Activated naive CD8-positive, alpha-beta T cell (primary cell): Measurements from ENCODE around the gene CPLX3.
"Not testable (repeated sequence)": the region's sequence is repeated elsewhere in the genome, so short reads cannot be mapped to it uniquely, and the experiment has no call there.

Source experiments
- H3K27ac Mint-ChIP-seq: one replicate; pipeline ENCODE4 v1.8.0; 2021; ENCODE audit warnings: mixed read lengths
- H3K27me3 Mint-ChIP-seq: one replicate; pipeline ENCODE4 v1.8.0; 2021; ENCODE audit warnings: mixed read lengths
- H3K36me3 Mint-ChIP-seq: one replicate; pipeline ENCODE4 v1.8.0; 2021; ENCODE audit warnings: mixed read lengths
- H3K4me1 Mint-ChIP-seq: one replicate; pipeline ENCODE4 v1.8.0; 2021; ENCODE audit warnings: low read depth, mixed read lengths
- H3K4me3 Mint-ChIP-seq: one replicate; pipeline ENCODE4 v1.8.0; 2021; ENCODE audit warnings: mild to moderate bottlenecking, mixed read lengths
- H3K9me3 Mint-ChIP-seq: one replicate; pipeline ENCODE4 v1.8.0; 2021; ENCODE audit warnings: low read depth, mixed read lengths

The CPLX3 gene

DNA sequence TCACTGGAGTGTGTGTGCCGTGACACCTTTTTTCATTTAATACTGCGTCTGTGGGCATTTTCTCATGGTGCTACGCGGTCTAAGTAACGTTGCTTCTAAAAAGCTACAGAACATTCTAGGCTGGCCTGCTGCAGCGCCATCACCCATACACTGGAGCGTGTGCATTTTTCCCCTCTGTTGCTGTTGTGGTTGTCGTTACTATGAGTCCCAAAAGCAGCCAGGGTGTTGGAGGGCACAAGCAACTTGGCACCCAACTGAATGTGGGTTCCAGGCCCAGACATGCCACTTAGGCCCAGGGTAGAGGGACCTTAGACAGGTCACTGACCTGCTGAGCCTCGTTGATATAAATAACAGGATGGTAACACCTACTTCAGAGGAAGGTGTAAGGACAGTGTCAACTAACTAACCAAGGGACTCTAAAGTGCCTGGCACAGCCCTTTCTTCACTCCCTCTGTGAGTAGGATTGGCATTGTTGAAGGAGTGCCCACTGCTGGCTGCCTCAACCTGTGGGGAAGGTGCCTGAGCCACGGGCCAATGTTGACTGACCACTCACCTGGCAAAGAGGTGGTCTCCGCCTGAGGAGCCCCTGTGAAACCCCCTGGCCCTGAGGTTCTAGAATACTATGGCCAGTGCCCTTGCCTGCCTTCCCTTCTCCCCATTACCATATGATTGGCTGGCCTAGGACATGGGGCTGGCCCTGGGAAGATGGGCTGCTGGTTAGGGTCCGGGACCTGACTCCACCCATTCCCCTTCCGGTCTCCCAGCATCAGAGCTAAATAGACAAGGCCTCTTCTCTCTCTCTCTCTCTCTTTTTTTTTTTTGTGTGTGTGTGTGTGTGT, 41.0 kb upstream of the CPLX3 start:
- Mint-ChIP-seq H3K9me3 (no peaks in the 10 kb centered on the region), H3K27ac (peak overlapping the region; percentile 94), H3K36me3 (no peaks in the 10 kb centered on the region), H3K4me1 (peaks cover 59% of the 10 kb centered on the region), H3K27me3 (no peaks in the 10 kb centered on the region), H3K4me3 (peak overlapping the region; percentile 87)

DNA sequence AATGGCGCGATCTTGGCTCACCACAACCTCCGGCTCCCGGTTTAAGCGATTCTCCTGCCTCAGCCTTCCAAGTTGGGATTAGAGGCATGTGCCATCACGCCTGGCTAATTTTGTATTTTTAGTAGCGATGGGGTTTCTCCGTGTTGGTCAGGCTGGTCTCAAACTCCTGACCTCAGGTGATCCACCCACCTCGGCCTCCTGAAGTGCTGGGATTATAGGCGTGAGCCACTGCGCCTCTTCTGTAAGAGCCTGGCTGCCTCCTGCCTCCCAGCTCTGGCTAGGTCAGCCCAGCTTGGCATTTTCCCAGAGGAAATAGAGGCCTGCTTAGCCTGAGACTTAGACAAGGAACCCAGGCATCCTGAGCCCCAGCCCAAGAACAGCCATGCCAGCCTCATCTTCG, 40.3 kb upstream of the CPLX3 start:
- not testable (repeated sequence) for H3K36me3 Mint-ChIP-seq, H3K9me3 Mint-ChIP-seq, H3K27me3 Mint-ChIP-seq
- peak overlapping the region; percentile 92 for H3K4me3 Mint-ChIP-seq
- peak overlapping the region; percentile 99 for H3K27ac Mint-ChIP-seq
- H3K4me1 Mint-ChIP-seq: peaks cover 58% of the 10 kb centered on the region

DNA sequence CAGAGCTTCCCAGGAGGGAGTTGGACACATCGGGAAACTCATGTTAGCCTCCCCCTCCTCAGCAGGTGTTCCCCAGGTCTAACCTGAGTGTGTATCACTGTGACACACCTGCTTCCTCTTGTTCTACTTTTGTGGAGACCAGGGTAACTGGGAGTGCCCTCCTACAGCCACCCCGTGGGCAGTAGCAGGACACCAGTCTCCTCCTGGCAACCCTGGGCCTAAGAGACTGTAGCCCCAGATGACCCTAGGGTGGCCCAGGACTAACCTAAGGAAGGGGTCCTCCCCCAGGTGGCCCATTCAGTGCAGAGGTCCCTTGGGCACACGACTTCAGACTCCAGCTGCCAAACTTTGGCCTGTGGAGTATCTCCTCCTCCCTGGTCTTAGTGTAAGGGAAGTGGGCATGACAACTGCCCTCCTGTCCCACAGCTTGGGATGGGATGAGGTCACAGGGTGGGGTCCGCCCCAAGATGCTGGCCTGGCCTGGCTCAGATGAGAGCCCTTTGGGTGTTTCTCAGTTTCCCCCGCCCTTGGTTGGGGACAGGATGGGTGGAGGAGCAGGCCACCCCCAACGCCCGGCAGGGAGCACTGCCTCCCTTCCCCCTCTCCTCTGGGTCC, 39.8 kb upstream of the CPLX3 start:
- H3K4me3 Mint-ChIP-seq: peak overlapping the region; percentile 92
- H3K36me3 Mint-ChIP-seq: no peaks in the 10 kb centered on the region
- H3K27me3 Mint-ChIP-seq: no peaks in the 10 kb centered on the region
- H3K4me1 Mint-ChIP-seq: peaks cover 59% of the 10 kb centered on the region
- H3K9me3 Mint-ChIP-seq: no peaks in the 10 kb centered on the region
- peak overlapping the region; percentile 99 for H3K27ac Mint-ChIP-seq

DNA sequence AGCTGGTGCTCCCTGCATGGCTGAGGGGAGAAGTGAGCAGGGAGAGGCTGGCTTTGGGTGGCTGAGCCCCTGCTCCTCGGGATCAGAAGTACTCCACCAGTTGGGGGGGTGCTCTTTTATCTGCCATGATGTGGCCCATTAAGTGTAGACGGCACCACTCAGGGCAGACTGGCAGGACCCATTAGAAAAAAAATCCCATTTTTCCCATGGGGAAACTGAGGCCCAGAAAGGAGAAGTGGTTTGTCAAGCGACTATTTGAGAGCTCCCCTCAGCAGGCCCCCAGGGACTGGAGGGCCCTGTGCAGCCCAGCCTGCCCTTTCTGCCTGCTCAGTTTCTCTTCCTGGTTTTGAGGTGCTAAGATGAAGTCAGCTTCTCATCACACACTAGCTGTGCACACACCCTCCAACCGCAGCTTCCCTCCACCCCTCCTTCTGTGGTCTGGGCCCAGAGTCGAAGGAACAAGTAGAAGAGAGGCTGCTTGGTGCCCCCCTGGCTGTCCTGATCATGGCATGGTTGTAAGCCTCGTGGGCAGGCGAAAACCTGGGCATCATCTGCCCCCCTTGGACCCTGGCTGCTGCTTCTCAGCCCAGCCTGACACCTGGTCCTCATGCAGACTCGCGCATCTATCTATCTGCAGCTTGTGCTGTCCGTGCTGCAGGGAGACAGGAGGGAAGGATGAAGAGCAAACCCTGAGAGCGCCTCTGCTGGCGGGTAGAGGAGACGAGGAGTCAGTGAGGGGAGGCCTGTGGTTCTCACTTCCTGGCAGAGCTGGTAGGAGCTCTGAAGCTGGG, 39.0 kb upstream of the CPLX3 start:
- Mint-ChIP-seq H3K36me3 (no peaks in the 10 kb centered on the region), H3K27me3 (no peaks in the 10 kb centered on the region)

DNA sequence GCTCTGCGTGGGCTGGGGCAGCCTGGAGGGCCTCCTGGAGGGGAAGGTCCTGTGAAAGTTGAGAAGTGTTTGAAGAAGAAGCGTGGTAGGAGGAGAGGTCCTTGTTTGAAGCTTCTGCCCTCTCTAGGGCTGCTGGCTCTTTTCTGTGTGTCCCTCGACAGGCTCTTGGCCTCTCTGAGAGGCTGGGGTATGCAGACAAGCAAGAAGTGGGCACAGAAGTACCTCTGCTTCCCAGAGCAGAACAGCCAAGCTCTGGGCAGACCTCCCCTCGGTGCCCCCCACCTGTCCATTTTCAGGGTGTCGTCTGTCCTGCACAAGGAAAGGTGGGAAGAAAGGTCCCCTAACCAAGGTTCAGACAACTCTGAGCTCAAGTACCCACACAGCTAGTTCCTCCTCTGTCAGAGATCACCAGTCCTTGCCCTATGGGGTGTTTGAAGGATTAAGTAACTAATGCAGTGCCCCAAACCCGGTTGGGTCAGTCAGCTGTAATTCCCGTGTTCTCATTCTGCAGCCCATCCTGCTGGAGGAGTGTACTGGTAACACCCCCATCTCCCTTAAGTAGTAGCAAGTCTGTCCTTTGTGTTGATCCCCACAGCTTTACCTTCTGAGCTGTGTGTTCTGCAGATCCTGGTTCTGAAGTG, 38.3 kb upstream of the CPLX3 start:
- H3K27me3 Mint-ChIP-seq: no peaks in the 10 kb centered on the region
- H3K27ac Mint-ChIP-seq: peak overlapping the region; percentile 99
- H3K4me1 Mint-ChIP-seq: peaks cover 73% of the 10 kb centered on the region
- peak overlapping the region; percentile 92 for H3K4me3 Mint-ChIP-seq
- no peaks in the 10 kb centered on the region for H3K9me3 Mint-ChIP-seq
- no peaks in the 10 kb centered on the region for H3K36me3 Mint-ChIP-seq

More for the DNA sequence above, 39.0 kb upstream of the CPLX3 start:
- no peaks in the 10 kb centered on the region for H3K9me3 Mint-ChIP-seq
- H3K4me3 Mint-ChIP-seq: peak overlapping the region; percentile 92
- peak overlapping the region; percentile 99 for H3K27ac Mint-ChIP-seq
- peaks cover 67% of the 10 kb centered on the region for H3K4me1 Mint-ChIP-seq

DNA sequence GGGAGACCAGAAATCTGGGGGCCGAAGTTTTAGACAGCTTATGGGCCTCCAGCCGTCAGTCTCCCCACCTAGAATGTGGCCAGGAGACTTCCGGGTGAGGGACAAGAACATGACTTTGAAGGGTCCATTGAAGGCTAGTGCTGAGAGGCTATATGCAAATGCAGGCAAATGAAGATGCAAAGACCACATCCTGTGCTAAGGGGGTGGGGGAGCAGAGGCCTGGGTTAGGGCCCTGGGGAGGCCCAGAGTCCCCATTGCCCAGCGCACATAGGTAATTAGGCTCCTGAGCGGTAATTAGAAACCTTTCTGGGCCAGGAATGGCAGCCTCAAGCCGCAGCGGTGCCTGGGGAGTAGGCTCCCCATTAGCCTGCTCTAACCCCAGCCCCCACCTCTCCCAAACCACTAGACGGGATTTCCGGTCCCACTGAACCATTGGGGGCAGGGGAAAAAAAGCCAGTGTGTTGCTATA, 37.7 kb upstream of the CPLX3 start:
- Mint-ChIP-seq H3K4me3 (peak overlapping the region; percentile 92), H3K36me3 (no peaks in the 10 kb centered on the region), H3K27me3 (no peaks in the 10 kb centered on the region), H3K9me3 (no peaks in the 10 kb centered on the region), H3K4me1 (peaks cover 78% of the 10 kb centered on the region), H3K27ac (peak overlapping the region; percentile 99)

DNA sequence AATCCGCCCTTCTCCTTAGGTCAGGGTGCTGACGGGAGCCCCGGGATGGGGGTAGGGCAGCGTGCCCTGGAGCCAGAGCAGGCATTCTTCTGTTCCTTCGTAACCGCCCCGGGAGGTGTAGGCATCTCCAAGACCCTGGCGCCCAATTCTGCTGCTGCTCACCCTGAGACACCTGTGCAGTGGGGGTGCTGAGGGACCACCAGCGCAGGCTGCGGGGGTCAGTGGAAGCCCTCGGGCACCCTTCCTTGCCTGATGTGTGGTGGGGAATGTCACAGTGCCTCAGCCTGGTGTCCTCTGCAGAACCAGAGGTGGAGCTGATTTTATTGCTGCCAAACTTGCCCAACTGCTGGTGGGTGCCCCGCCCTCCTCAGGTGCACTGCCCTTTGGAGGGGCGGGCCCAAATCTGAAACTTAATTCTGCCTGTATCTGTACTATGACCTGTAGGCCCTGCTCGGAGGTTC, 37.2 kb upstream of the CPLX3 start:
- Mint-ChIP-seq H3K4me3 (peak overlapping the region; percentile 92), H3K36me3 (no peaks in the 10 kb centered on the region), H3K27me3 (no peaks in the 10 kb centered on the region), H3K9me3 (no peaks in the 10 kb centered on the region), H3K27ac (peak overlapping the region; percentile 99), H3K4me1 (peaks cover 80% of the 10 kb centered on the region)

DNA sequence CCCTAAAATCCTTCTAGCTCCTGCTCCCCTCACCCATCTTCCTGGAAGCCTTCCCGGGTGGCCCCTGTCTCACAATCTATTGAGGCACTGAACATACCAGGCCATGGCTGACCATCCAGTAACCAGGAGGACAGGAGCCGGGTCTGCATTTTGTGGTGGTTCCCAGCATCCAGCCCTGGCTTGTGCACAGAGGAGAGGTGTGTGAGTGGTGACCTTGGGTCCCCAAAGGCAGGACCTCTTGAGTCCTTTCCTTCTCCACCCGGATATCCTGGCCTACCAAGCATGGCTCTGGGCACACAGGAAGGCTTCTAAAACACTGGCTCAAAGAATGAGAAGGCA, 36.7 kb upstream of the CPLX3 start:
- H3K36me3 Mint-ChIP-seq: no peaks in the 10 kb centered on the region

DNA sequence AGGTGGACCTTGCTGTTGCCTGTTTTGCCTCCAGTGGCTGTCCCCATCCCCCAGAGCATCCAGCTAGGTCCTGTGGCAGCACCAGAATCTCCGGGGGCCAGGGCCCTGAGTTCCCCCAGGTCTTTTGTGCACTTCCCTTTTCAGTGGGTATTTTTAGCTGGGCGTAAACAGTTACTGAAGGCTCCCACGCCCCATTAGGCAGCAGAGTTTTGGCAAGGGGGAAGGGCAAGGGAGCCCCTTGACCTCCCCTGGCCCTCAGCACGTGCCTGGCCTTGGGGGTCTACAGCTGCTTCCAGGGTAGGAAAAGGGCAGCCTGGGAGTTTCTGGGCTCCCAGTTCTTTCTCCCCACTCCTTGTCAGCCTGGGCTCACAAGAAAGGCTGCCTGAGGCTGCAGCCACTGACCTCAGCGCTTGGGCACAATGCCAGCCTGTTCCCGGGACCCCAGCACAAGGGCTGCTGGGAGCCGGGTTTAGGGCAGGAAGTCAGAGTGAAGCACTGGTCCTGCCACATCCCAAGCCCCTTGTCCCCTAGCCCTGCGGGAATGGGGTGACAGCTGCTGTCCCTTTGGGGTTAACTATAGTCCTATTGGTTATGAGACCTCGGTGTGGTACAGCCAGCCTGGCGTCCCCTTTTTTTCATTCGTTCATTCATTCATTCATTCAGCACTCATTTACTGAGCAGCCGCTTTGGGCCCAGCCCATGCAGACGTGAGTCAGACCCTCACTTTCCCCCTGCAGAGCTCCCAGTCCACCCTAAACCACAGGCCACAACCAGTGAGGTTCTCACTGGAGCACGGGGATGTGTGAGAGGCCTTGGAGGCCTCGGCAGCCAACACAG, 36.1 kb upstream of the CPLX3 start:
- no peaks in the 10 kb centered on the region for H3K27me3 Mint-ChIP-seq
- peak overlapping the region; percentile 92 for H3K4me3 Mint-ChIP-seq
- H3K36me3 Mint-ChIP-seq: no peaks in the 10 kb centered on the region
- no peaks in the 10 kb centered on the region for H3K9me3 Mint-ChIP-seq
- H3K27ac Mint-ChIP-seq: peak overlapping the region; percentile 99
- H3K4me1 Mint-ChIP-seq: peaks cover 81% of the 10 kb centered on the region

More for the DNA sequence above, 36.7 kb upstream of the CPLX3 start:
- peaks cover 81% of the 10 kb centered on the region for H3K4me1 Mint-ChIP-seq
- H3K27ac Mint-ChIP-seq: peak overlapping the region; percentile 99
- H3K27me3 Mint-ChIP-seq: no peaks in the 10 kb centered on the region
- no peaks in the 10 kb centered on the region for H3K9me3 Mint-ChIP-seq
- H3K4me3 Mint-ChIP-seq: peak overlapping the region; percentile 92

DNA sequence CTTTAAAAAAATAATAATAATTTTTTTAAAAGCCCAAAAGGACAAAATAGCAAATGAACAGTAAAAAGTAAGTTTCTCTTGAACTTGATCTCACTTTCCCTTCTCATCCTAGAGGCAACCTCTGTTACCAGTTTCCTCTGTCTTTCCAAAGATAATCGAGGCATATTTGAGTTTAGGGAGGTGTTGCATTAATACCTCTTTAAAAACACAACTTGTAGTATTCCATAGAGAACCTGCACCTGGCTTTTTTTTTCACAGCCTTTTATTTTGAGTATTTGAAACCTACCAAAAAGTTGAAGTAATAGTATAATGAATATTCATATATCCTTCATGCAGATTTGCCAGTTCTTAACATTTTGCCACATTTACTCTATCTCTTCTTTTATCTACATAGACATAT, 35.4 kb upstream of the CPLX3 start:
- Mint-ChIP-seq H3K4me3 (peak overlapping the region; percentile 92), H3K4me1 (peaks cover 82% of the 10 kb centered on the region), H3K36me3 (peaks cover under 1% of the 10 kb centered on the region), H3K27me3 (no peaks in the 10 kb centered on the region), H3K9me3 (no peaks in the 10 kb centered on the region), H3K27ac (peak overlapping the region; percentile 86)

DNA sequence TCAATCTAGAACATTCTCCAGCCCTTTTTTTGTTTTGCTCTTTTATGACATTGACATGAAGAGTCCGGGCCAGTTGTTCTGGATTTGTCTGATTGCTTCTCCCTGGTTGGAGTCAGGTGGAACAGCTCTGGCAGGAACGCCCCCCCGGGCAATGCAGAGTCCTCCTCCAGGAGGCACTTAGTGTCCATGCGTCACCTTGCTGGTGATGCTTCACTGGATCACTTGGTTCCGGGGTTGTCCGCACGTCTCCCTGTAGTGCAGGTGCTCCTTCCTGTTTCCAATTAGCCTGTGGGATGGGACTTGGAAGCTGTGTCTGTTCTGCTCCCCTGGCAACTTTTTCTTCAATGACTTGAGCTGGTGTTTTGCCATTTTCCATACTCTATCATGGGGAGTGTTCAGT, 34.8 kb upstream of the CPLX3 start:
- Mint-ChIP-seq H3K9me3 (no peaks in the 10 kb centered on the region), H3K4me3 (peak overlapping the region; percentile 92), H3K27me3 (no peaks in the 10 kb centered on the region), H3K36me3 (peaks cover 3% of the 10 kb centered on the region), H3K4me1 (peaks cover 87% of the 10 kb centered on the region), H3K27ac (peak overlapping the region; percentile 86)

DNA sequence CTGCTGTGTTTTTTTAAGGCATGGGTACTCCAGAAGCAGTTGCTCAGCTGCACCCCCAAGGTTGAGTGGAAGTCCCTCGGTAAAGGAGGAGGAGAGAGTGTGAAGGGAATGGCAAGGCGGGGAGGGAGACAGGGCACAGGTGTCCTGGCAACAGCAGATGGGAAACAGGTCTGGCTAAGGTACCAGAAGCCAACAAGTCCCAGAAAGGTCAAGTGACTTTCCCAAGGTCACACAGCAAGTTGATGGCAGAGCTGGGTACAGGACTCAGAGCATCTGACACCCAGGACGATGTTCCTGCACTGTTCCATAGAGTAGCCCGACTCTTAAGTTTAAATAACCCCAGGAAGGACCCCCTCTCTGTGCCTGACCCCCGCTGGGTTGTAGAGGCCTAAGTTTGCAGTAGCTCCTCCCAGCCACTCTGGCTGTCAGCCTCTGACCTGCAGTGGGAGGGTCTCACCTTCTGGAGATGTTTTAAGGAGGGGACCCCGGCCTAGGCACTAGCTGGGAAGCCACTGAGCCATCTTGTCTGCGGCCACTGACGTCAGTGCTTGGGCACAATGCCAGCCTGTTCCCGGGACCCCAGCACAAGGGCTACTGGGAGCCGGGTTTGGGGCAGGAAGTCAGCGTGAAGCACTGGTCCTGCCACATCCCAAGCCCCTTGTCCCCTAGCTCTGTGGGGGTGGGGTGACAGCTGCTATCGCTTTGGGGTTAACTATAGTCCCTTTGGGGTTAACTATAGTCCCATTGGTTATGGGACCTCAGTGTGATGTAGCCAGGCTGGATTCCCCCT, 34.0 kb upstream of the CPLX3 start:
- H3K9me3 Mint-ChIP-seq: no peaks in the 10 kb centered on the region
- H3K4me3 Mint-ChIP-seq: peak overlapping the region; percentile 92
- peak overlapping the region; percentile 86 for H3K27ac Mint-ChIP-seq
- H3K4me1 Mint-ChIP-seq: peaks cover 81% of the 10 kb centered on the region
- peaks cover 3% of the 10 kb centered on the region for H3K36me3 Mint-ChIP-seq
- no peaks in the 10 kb centered on the region for H3K27me3 Mint-ChIP-seq
